Fibroblast of the aortic adventitia (primary cell): ENCODE results near the gene STPG3. TPM values are rescaled to one million over a fixed set of nuclear protein-coding genes. Genes with fewer than 3 reads are reported as not detected.

Experiments
- DNase-seq: peaks from one replicate; pipeline ENCODE4 v3.0.0-alpha.2; 2010; ENCODE audit warnings: low read depth
- H3K4me3 ChIP-seq: 2 replicates; pipeline ENCODE4 v1.5.1; 2011; ENCODE audit warnings: low read depth, mild to moderate bottlenecking, control low read depth, low read length, moderate library complexity
- CTCF ChIP-seq: IDR thresholded peaks from 2 replicates; pipeline ENCODE4 v1.5.1; 2011; ENCODE audit warnings: mild to moderate bottlenecking, low read length, control low read depth, inconsistent platforms; ENCODE audit not compliant: insufficient read depth
- total RNA-seq: library from RNA; depleted of rRNA; stranded (reverse); fragments of >200 nt; gene quantifications from 2 replicates; pipeline ENCODE4 v1.2.3, GENCODE V29; 2012; ENCODE audit warnings: low replicate concordance

Gene STPG3
- total RNA-seq, 1 donor, result not detected

DNA sequence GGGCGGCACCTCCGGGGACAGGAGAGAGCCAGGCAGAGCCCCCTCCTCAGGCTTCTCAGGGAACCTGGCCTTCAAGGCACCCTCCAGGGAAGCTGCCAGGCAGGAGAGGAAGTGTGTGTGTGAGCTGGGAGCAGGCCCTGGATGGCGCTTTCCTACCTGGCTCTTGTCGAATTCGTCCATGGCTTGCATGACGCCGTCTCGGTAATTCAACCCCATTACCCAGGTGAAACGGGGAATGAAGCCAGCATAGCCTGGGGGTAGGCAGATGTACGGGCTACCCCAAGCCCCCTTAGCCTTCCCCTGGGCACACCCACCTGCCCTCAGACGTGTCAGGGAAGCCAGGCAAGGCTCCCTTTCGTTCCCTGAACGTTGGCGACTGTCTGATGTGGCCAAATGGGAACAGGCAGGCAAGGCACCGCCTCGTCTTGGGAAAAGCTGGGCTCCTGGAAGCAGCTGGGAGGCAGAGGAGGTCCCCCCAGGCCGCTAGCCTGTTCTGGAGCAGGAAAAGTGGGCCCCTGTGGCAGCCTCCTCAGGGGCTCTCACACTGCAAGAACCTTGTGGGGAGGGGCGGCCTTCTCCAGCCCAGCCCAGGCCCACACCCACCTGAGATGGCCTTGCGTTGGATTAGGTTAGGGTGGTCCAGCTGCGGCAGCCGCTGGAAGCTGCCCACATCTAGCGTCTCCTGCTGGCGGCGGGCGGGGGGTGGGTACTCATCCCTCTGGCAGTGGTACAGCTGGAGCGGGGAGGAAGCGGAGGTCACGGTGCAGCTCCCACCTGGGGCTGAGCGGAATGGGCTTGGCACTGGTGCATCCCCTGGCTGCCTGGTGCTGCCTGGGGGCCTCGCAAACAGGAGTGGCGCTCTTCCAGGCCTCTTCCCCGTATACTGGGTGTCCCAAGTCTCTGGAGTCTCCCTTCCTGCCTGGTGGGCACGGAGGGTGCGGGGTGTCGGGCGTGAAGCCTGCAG, 6.3 kb upstream of the STPG3 start:
- H3K4me3 ChIP-seq, result no peak overlapping the region
- no peak for DNase-seq
- no peak for TF ChIP-seq CTCF

GRCh38 chr9:137245450-137246421, 5.3 kb upstream of the STPG3 start:
- DNase-seq, result no peak
- TF ChIP-seq CTCF, result no peak
- no peak overlapping the region for H3K4me3 ChIP-seq

DNA sequence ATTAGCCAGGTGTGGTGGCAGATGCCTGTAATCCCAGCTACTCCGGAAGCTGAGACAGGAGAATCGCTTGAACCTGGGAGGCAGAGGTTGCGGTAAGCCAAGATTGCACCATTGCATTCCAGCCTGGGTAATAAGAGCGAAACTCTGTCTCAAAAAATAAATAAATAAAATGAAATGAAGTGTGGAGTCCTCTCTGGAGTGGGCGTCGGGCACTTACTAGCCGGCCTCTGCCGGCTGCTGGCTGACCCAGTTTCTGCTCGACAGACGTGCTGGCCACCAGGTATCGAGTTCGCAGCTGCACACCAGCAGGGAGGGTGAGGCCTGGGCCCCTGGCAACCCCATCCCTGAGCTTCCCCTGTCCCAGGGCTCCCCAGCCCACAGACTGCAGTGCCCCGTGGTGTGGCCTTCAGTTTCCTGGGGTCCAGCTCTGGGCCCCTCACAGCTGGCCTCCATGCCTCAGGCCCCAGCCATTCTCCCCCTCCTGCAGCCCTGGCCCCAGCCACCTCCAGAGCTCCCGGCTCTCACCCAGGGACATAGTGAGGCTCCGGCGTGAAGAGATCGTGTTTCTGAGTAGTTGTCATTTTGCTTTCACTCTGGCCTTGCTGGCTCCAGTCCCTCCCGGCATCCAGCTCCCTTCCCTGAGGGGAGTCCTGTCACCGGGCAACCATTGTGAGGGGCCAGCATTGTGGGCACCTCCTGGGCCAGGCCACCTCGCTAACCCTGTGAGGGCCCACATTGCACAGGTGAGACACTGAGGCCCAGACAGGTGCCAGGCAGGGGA, 3.8 kb upstream of the STPG3 start:
- no peak overlapping the region for H3K4me3 ChIP-seq
- DNase-seq, result no peak
- TF ChIP-seq CTCF, result no peak

DNA sequence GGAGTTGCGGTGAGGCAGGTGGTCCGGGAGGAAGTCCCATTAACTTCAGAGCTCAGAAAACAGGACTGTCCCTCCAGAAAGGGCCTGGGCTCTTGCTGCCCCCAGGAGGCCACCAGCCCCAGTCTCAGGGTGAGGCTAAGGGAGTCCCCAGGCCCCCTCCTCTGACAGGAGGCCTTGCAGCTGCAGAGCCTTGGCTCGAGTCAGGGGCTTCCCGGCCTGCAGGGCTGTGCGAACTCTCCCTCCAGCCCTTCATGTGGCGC, 3.2 kb upstream of the STPG3 start:
- H3K4me3 ChIP-seq, result no peak overlapping the region
- no peak for DNase-seq
- TF ChIP-seq CTCF, result no peak

DNA sequence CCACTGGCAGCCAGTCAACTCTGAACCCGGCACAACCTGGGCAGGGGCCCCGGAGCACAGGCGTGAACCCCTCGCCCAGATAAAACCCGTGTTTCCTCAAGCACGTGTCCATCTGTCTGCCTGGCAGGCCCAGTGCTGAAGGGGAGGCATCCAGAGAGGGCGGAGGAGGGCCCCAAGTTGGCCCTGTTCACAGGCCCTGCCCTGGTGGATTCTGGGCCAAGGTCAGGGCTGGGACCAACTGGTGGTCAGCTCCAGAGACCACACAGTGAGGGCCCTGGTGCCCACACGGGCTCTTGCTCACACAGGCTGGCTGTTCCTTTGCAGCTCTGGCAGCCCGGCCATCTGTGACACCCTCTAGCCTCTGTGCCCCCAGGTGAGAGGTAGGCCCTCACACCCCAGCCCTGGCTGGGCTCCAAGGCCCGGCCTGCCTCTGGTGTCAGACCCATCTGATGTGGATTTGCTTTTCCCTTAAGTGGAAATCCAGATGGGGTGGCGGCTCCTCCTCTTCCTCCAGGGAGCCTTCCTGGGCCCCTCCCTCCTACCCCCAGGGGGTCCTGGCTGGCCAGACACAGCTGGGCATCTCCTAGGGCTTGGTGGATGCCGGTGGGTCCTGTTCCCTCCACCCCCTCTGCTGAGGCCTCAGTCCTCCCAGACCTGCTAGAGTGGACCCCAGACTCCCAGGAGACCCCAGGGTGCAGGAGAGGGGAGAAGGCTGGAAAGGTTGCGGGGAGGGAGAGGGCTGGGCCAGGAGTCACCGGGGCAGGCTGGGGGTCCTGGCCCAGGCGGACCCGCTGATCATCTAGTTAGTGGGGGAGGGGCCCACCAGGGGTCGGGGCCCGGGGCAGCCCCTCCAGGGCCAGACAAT, 525 bp upstream of the STPG3 start:
- no peak for TF ChIP-seq CTCF
- DNase-seq, result no peak

More for the DNA sequence above, 525 bp upstream of the STPG3 start:
- no peak overlapping the region for H3K4me3 ChIP-seq
